Measurements from ENCODE around the gene TIGD6.
"Not testable (repeated sequence)": the region's sequence is repeated elsewhere in the genome, so short reads cannot be mapped to it uniquely, and the experiment has no call there.

Gene TIGD6

GRCh38 chr5:149969181-149969930, 31.1 kb downstream of the TIGD6 start:
- no peak for DNase-seq

- no peak for DNase-seq
Observed at GRCh38 chr5:149966946-149967345, 33.5 kb downstream of the TIGD6 start.

- no peak for DNase-seq
Observed at GRCh38 chr5:149963729-149964128, 36.7 kb downstream of the TIGD6 start.

- no peak for DNase-seq
Observed at GRCh38 chr5:149962601-149963300, 37.7 kb downstream of the TIGD6 start.

- DNase-seq = peak; percentile 26
Observed at GRCh38 chr5:149961957-149962409, 38.5 kb downstream of the TIGD6 start.

- DNase-seq = no peak
Observed at GRCh38 chr5:149961186-149961685, 39.2 kb downstream of the TIGD6 start.

GRCh38 chr5:149960272-149961185, 39.9 kb downstream of the TIGD6 start, which contains the start of gene SLC26A2:
Gene SLC26A2 (plus strand): TSS chr5:149960758. CDS start chr5:149977653, 16,895 bp downstream.
- peak; percentile 94 for DNase-seq

- DNase-seq = peak; percentile 68
Observed at GRCh38 chr5:149959406-149960236, 40.8 kb downstream of the TIGD6 start.

- DNase-seq = no peak
Observed at GRCh38 chr5:149957855-149958254, 42.6 kb downstream of the TIGD6 start.

- DNase-seq = no peak
Observed at GRCh38 chr5:149956685-149957084, 43.8 kb downstream of the TIGD6 start.

- DNase-seq = no peak
Observed at GRCh38 chr5:149954798-149955197, 45.7 kb downstream of the TIGD6 start.

GRCh38 chr5:149953436-149954121, 46.9 kb downstream of the TIGD6 start:
- DNase-seq = no peak

GRCh38 chr5:149951138-149951749, 49.2 kb downstream of the TIGD6 start:
- no peak for DNase-seq

- DNase-seq = no peak
Observed at GRCh38 chr5:149948993-149949392, 51.5 kb downstream of the TIGD6 start.

- no peak for DNase-seq
Observed at GRCh38 chr5:149946118-149946517, 54.3 kb downstream of the TIGD6 start.

GRCh38 chr5:149944666-149945065, 55.8 kb downstream of the TIGD6 start, which contains the start of gene PDE6A:
Gene PDE6A (minus strand): TSS chr5:149944793. CDS start chr5:149944673, 120 bp downstream.
- no peak for DNase-seq

- not testable (repeated sequence) for DNase-seq
Observed at GRCh38 chr5:149943177-149943949, 57.1 kb downstream of the TIGD6 start.
